DOHH2 (cell line): ENCODE results near the gene L3MBTL3.

Source experiments
- EZH2phosphoT487 ChIP-seq: fragments of 200-600 bp; sonication (generic); IDR thresholded peaks from 2 replicates; pipeline ENCODE4 v1.6.1; 2017; ENCODE audit warnings: borderline replicate concordance, mild to moderate bottlenecking, antibody characterized with exemption, low read length, moderate library complexity, mixed read lengths
- TF ChIP-seq, protein P1 (sequence below): fragments of 200-600 bp; sonication (generic); IDR thresholded peaks from one replicate; pipeline ENCODE4 v1.5.1; 2014; ENCODE audit warnings: antibody characterized with exemption, mild to moderate bottlenecking, low read depth, low read length; ENCODE audit not compliant: poor library complexity, severe bottlenecking

DNA sequence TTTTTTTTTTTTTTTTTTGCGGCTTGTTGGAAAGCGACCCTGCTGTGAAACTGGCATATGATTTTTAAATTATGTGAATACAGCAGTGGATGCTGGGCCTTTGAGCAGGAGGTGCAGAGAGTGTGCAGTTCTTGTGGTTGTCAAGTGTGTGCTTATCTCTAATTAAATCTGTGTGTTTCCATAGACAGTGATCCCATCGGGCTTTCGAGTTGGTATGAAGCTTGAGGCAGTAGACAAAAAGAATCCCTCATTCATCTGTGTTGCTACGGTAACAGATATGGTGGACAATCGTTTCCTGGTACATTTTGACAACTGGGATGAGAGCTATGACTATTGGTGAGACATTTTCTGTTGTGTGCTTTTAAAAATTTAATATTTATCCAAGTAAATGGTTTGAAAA lies 52.4 kb downstream of the L3MBTL3 start:
- TF ChIP-seq, protein P1, sequence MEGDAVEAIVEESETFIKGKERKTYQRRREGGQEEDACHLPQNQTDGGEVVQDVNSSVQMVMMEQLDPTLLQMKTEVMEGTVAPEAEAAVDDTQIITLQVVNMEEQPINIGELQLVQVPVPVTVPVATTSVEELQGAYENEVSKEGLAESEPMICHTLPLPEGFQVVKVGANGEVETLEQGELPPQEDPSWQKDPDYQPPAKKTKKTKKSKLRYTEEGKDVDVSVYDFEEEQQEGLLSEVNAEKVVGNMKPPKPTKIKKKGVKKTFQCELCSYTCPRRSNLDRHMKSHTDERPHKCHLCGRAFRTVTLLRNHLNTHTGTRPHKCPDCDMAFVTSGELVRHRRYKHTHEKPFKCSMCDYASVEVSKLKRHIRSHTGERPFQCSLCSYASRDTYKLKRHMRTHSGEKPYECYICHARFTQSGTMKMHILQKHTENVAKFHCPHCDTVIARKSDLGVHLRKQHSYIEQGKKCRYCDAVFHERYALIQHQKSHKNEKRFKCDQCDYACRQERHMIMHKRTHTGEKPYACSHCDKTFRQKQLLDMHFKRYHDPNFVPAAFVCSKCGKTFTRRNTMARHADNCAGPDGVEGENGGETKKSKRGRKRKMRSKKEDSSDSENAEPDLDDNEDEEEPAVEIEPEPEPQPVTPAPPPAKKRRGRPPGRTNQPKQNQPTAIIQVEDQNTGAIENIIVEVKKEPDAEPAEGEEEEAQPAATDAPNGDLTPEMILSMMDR: no peak
- TF ChIP-seq EZH2phosphoT487: no peak
